Liver (tissue), 9 donors: ENCODE results near the gene HIGD1A. TPM values are rescaled to one million over a fixed set of nuclear protein-coding genes. Genes with fewer than 3 reads are reported as not detected.

Source experiments
- DNase-seq: peaks from one replicate; pipeline ENCODE4 v3.0.0-alpha.2; 2017; ENCODE audit warnings: low spot score
- H3K27ac ChIP-seq, 2 donors: one replicate each; pipeline ENCODE4 v1.7.0; 2013; ENCODE audit warnings: inconsistent platforms in 2 of 2, low read length in 2 of 2, control low read depth in 1 of 2, low read depth in 1 of 2, mild to moderate bottlenecking in 1 of 2
- H3K27me3 ChIP-seq, 4 donors: one replicate each; pipeline versions ENCODE4 v1.6.1 to v1.7.0; 2013; ENCODE audit warnings: low read length in 3 of 4, inconsistent platforms in 1 of 4, mild to moderate bottlenecking in 1 of 4, moderate library complexity in 1 of 4; ENCODE audit not compliant: control insufficient read depth in 4 of 4, insufficient read depth in 4 of 4
- H3K36me3 ChIP-seq, 4 donors: one replicate each; pipeline versions ENCODE4 v1.6.1 to v1.7.0; 2013; ENCODE audit warnings: low read length in 3 of 4, mild to moderate bottlenecking in 3 of 4, low read depth in 1 of 4, moderate library complexity in 1 of 4; ENCODE audit not compliant: control insufficient read depth in 4 of 4, insufficient read depth in 3 of 4
- H3K4me1 ChIP-seq, 4 donors: one replicate each; pipeline versions ENCODE4 v1.6.1 to v1.7.0; 2013; ENCODE audit warnings: low read length in 3 of 4, mild to moderate bottlenecking in 3 of 4, moderate library complexity in 1 of 4; ENCODE audit not compliant: control insufficient read depth in 4 of 4, insufficient read depth in 4 of 4
- H3K4me3 ChIP-seq, 3 donors: one replicate each; pipeline versions ENCODE4 v1.6.1 to v1.7.0; 2013; ENCODE audit warnings: low read length in 3 of 3, control low read depth in 1 of 3, low read depth in 1 of 3, mild to moderate bottlenecking in 1 of 3
- H3K9ac ChIP-seq, 2 donors: one replicate each; pipeline ENCODE4 v1.7.0; 2013; ENCODE audit warnings: low read length in 2 of 2, mild to moderate bottlenecking in 2 of 2, moderate library complexity in 2 of 2, control low read depth in 1 of 2, low read depth in 1 of 2
- H3K9me3 ChIP-seq, 4 donors: one replicate each; pipeline versions ENCODE4 v1.6.1 to v1.7.0; 2013; ENCODE audit warnings: low read length in 3 of 4; ENCODE audit not compliant: control insufficient read depth in 4 of 4
- ATF3 ChIP-seq: IDR thresholded peaks from 2 replicates; pipeline ENCODE4 v1.6.1; 2016; ENCODE audit warnings: antibody characterized with exemption
- EGR1 ChIP-seq, 2 donors: IDR thresholded peaks; 2 replicates each; pipeline ENCODE4 v1.6.1; 2016 to 2018; ENCODE audit warnings: antibody characterized with exemption in 2 of 2, low read depth in 2 of 2
- FOXA1 ChIP-seq: IDR thresholded peaks from 2 replicates; pipeline ENCODE4 v1.6.1; 2016; ENCODE audit warnings: antibody characterized with exemption
- FOXA2 ChIP-seq: IDR thresholded peaks from 2 replicates; pipeline ENCODE4 v1.6.1; 2016; ENCODE audit warnings: antibody characterized with exemption
- GABPA ChIP-seq, 2 donors: IDR thresholded peaks in 1 of 2; conservative IDR thresholded peaks in 1 of 2; 2 replicates each; pipeline ENCODE4 v1.6.1; 2016; ENCODE audit warnings: antibody characterized with exemption in 2 of 2, mild to moderate bottlenecking in 1 of 2, moderate library complexity in 1 of 2
- HNF4A ChIP-seq, 2 donors: conservative IDR thresholded peaks; 2 replicates each; pipeline ENCODE4 v1.6.1; 2016; ENCODE audit warnings: antibody characterized with exemption in 2 of 2, mild to moderate bottlenecking in 2 of 2
- JUND ChIP-seq, 2 donors: IDR thresholded peaks; 2 replicates each; pipeline ENCODE4 v1.6.1; 2016; ENCODE audit warnings: antibody characterized with exemption in 2 of 2
- NR2F2 ChIP-seq: IDR thresholded peaks from 2 replicates; pipeline ENCODE4 v1.6.1; 2016; ENCODE audit warnings: antibody characterized with exemption
- RAD21 ChIP-seq, 2 donors: IDR thresholded peaks; 2 replicates each; pipeline ENCODE4 v1.6.1; 2016; ENCODE audit warnings: antibody characterized with exemption in 2 of 2, mild to moderate bottlenecking in 2 of 2
- RXRA ChIP-seq, 2 donors: IDR thresholded peaks; 2 replicates each; pipeline ENCODE4 v1.6.1; 2017 to 2018; ENCODE audit warnings: antibody characterized with exemption in 2 of 2, mild to moderate bottlenecking in 1 of 2
- SP1 ChIP-seq: IDR thresholded peaks from 2 replicates; pipeline ENCODE4 v1.6.1; 2018; ENCODE audit warnings: antibody characterized with exemption, mild to moderate bottlenecking
- TAF1 ChIP-seq: conservative IDR thresholded peaks from 2 replicates; pipeline ENCODE4 v1.6.1; 2016; ENCODE audit warnings: antibody characterized with exemption, mild to moderate bottlenecking
- YY1 ChIP-seq: IDR thresholded peaks from 2 replicates; pipeline ENCODE4 v1.6.1; 2016; ENCODE audit warnings: antibody characterized with exemption, mild to moderate bottlenecking
- WGBS: extraction: QIAGEN DNeasy Blood & Tissue Kit; methylation state at CpG from one replicate; pipeline ENCODE4 v1.1.7; 2013; 5-methylcytosine and 5-hydroxymethylcytosine counted together
- polyA plus RNA-seq, 2 donors: library from polyadenylated mRNA; stranded (reverse) in 1 of 2; unstranded in 1 of 2; fragments of 200-250 nt in 1 of 2; fragments of >200 nt in 1 of 2; fragmentation: Nextera tagmentation in 1 of 2; extraction: Ambion mirVana in 1 of 2; gene quantifications; one replicate each; pipeline versions ENCODE4 v1.2.1 to v1.2.3, GENCODE V29; 2013 to 2015
- total RNA-seq, 2 donors: library from RNA; depleted of rRNA; stranded (reverse); fragments of >200 nt; gene quantifications; one replicate each; pipeline ENCODE4 v1.2.3, GENCODE V29; 2014
- TF ChIP-seq, protein P1 (sequence below): fragments of 150-350 bp; IDR thresholded peaks from 2 replicates; pipeline ENCODE4 v1.5.1; 2017; ENCODE audit warnings: improper control_type of control experiment, low read depth, low read length; ENCODE audit not compliant: missing input control
- TF ChIP-seq, protein P2 (sequence below): IDR thresholded peaks from 2 replicates; pipeline ENCODE4 v1.6.1; 2016; ENCODE audit warnings: antibody characterized with exemption
- TF ChIP-seq, protein P3 (sequence below): IDR thresholded peaks from 2 replicates; pipeline ENCODE4 v1.6.1; 2016; ENCODE audit warnings: antibody characterized with exemption
- donor health status: healthy.
- donor health status: healthy.
- donor health status: healthy.
- donor health status: healthy.
- donor health status: healthy.

The HIGD1A gene
- total and polyA plus RNA-seq, 4 donors: 117 to 256 (median 245) TPM

DNA sequence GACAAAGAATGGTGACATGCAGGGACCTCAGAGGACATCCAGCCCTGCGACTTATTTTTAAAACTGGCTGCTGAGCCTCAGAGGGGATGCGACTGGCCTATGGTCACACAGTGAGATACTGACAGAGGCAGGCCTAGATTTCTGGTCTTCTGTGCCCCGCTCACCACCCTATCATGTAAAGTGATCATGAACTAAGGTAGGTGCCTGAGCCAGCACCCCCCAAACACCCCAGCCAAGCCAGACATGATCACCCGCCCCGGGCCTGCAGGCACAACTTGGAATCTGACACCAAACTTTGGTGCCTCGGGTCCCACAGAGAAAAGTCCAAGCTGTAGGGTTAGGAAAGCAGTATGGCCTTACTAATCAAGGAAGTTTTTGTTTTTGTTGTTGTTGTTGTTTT, 67.8 kb downstream of the HIGD1A start:
- H3K9me3 ChIP-seq: no peaks in the 10 kb centered on the region
- H3K9ac ChIP-seq: no peak overlapping the region
- DNase-seq: no peak
- no peak overlapping the region for H3K27ac ChIP-seq
- no peaks in the 10 kb centered on the region for H3K27me3 ChIP-seq
- H3K36me3 ChIP-seq: no peaks in the 10 kb centered on the region
- H3K4me1 ChIP-seq: no peaks in the 10 kb centered on the region
- no peak for TF ChIP-seq RXRA (IDR thresholded peaks at IDR 0.05)
- no peak for TF ChIP-seq YY1
- TF ChIP-seq SP1: no peak
- TF ChIP-seq ATF3: no peak
- TF ChIP-seq FOXA2: no peak
- TF ChIP-seq GABPA (IDR thresholded peaks at IDR 0.05 in 1 of 2, conservative IDR thresholded peaks at IDR 0.05 in 1 of 2): no peak
- TF ChIP-seq, protein P1, sequence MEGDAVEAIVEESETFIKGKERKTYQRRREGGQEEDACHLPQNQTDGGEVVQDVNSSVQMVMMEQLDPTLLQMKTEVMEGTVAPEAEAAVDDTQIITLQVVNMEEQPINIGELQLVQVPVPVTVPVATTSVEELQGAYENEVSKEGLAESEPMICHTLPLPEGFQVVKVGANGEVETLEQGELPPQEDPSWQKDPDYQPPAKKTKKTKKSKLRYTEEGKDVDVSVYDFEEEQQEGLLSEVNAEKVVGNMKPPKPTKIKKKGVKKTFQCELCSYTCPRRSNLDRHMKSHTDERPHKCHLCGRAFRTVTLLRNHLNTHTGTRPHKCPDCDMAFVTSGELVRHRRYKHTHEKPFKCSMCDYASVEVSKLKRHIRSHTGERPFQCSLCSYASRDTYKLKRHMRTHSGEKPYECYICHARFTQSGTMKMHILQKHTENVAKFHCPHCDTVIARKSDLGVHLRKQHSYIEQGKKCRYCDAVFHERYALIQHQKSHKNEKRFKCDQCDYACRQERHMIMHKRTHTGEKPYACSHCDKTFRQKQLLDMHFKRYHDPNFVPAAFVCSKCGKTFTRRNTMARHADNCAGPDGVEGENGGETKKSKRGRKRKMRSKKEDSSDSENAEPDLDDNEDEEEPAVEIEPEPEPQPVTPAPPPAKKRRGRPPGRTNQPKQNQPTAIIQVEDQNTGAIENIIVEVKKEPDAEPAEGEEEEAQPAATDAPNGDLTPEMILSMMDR: no peak
- TF ChIP-seq FOXA1: no peak
- TF ChIP-seq EGR1 (IDR thresholded peaks at IDR 0.05; ENCODE audit: low read depth in 2 of 2): no peak
- TF ChIP-seq TAF1: no peak
- no peak for TF ChIP-seq RAD21 (IDR thresholded peaks at IDR 0.05)
- no peak for TF ChIP-seq HNF4A (conservative IDR thresholded peaks at IDR 0.05)
- TF ChIP-seq NR2F2: no peak
- no peak overlapping the region for H3K4me3 ChIP-seq
- 94% methylated on average over 6 of the region's 6 CpGs for WGBS

- Histone ChIP-seq H3K4me1 (no peaks in the 10 kb centered on the region), H3K4me3 (no peak overlapping the region), H3K27ac (no peak overlapping the region), H3K9me3 (no peaks in the 10 kb centered on the region), H3K36me3 (no peaks in the 10 kb centered on the region), H3K9ac (no peak overlapping the region), H3K27me3 (no peaks in the 10 kb centered on the region)
- DNase-seq: no peak
- no peak for TF ChIP-seq TAF1
- TF ChIP-seq, protein P2, sequence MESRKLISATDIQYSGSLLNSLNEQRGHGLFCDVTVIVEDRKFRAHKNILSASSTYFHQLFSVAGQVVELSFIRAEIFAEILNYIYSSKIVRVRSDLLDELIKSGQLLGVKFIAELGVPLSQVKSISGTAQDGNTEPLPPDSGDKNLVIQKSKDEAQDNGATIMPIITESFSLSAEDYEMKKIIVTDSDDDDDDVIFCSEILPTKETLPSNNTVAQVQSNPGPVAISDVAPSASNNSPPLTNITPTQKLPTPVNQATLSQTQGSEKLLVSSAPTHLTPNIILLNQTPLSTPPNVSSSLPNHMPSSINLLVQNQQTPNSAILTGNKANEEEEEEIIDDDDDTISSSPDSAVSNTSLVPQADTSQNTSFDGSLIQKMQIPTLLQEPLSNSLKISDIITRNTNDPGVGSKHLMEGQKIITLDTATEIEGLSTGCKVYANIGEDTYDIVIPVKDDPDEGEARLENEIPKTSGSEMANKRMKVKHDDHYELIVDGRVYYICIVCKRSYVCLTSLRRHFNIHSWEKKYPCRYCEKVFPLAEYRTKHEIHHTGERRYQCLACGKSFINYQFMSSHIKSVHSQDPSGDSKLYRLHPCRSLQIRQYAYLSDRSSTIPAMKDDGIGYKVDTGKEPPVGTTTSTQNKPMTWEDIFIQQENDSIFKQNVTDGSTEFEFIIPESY: no peak
- TF ChIP-seq, protein P3, sequence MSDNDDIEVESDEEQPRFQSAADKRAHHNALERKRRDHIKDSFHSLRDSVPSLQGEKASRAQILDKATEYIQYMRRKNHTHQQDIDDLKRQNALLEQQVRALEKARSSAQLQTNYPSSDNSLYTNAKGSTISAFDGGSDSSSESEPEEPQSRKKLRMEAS: no peak
- WGBS: 36% methylated on average over 1 of the region's 1 CpG
These were observed 68.2 kb downstream of the HIGD1A start for GRCh38 chr3:42736081-42736480.

DNA sequence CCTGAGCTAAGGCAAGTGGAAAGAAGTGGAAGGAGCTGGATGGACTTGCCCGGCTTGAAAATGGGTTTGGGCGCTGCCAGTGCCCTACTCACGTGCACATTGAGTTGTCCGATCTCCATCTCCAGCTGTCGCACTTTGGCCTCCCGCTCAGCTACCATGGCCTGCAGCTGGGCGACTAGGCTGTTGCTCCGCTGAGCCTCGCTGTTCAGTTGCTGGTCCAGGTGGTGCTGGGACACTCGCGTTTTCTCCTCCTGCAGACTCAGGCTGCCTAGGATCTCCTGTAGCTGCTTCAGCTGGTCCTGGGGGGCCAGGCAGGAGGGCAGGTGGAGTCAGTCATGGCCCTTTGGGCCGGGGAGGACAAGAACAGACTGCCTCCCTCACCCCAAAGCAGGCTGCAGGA, 68.7 kb downstream of the HIGD1A start:
- no peaks in the 10 kb centered on the region for H3K27me3 ChIP-seq
- H3K4me3 ChIP-seq: no peak overlapping the region
- no peaks in the 10 kb centered on the region for H3K9me3 ChIP-seq
- H3K9ac ChIP-seq: no peak overlapping the region
- DNase-seq: no peak
- H3K4me1 ChIP-seq: no peaks in the 10 kb centered on the region
- 96% methylated on average over 12 of the region's 12 CpGs for WGBS
- H3K36me3 ChIP-seq: no peaks in the 10 kb centered on the region
- H3K27ac ChIP-seq: no peak overlapping the region
- TF ChIP-seq TAF1 (no peak), JUND (IDR thresholded peaks at IDR 0.05) (no peak), HNF4A (conservative IDR thresholded peaks at IDR 0.05) (no peak)
